ENCODE measurements around the gene NXPH4.
A peak's percentile ranks its signal among the peaks of the same experiment; 100 is the strongest.

Gene NXPH4

DNA sequence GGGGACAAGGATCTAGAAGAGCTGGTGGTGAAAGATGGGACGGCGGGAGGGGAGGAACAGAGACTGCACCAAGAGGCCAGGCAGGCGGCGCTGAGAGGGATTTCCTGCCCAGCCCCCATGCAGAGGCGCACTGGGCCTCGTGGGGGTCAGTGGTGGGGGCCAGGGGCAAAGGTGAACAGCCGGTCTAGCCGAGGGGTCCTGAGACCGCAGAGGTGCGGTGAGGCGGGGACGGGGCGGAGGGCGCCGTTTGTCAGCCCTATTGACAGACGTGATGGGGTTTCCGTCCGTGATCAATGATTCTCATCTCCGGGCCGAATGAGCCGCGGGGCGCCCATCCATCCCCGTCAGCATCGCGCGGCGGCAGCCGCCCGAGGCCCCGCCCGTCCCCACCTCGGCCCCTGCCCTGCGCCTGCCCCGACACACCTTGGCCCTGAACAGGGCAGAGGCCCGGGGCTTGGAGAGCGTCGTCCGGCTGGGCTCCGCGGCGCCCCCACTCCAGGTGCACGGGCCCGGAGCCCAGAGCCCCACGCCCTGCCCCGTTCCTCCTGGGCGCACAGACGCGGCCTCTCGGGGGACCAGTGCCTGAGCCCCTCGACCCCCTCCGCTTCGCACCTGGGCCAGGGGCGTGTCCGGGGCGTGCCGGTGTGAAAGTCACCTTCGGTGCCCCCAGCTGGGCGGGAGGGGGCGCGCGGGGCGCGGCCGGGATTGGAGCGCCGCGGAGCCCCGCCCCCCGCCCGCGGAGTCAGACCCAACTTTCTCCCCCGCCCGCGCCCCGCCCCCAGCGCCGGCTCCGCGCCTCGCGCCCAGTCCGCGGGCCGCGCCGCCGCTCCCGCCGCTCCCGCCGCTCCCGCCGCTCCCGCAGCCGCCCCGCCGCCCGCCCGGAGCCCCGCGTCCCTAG lies at the start of gene NXPH4:
TSS of gene NXPH4 (plus strand) at position 781 of the 898 bp plus-strand sequence. CDS start 176 bp downstream, outside the sequence.
- no peak for FAIRE-seq

DNA sequence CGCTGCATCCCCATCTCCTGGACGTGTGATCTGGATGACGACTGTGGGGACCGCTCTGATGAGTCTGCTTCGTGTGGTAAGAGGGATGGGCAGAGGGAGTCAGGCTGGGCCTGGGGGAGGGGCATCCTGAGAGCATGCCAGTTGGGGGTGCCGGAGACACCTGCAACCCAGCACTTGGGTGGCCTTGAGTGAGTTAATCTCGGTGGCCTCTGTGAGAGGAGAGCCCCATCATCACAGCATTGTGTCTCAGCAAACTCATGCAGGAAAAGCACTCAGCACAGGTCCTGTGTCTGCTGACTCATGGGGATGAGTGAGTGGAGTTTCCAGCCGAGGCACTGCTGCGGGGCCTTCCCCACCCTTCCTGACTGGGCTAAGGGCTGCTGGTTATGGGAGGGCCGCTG lies 49.6 kb upstream of the NXPH4 start:
- FAIRE-seq: no peak

DNA sequence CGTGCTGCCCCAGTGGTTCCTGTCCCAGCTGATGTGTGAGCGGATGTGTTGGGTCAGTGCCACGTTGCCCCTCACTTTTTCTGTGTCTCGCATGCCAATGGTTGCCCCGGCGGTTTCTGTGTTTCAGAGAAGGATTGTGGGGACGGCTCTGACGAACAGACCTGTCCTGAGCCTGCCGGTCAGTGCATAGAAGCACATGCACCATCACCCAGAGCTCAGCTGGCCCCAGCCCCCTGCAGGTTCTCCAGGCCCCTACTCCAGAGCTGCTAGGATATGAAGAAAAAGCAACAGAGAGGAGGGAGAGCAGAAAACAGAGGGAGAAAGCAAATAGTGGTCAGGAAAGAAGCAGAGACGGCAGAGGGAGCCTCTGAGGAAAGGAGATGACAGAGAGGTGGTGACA lies 48.5 kb upstream of the NXPH4 start:
- FAIRE-seq: no peak

DNA sequence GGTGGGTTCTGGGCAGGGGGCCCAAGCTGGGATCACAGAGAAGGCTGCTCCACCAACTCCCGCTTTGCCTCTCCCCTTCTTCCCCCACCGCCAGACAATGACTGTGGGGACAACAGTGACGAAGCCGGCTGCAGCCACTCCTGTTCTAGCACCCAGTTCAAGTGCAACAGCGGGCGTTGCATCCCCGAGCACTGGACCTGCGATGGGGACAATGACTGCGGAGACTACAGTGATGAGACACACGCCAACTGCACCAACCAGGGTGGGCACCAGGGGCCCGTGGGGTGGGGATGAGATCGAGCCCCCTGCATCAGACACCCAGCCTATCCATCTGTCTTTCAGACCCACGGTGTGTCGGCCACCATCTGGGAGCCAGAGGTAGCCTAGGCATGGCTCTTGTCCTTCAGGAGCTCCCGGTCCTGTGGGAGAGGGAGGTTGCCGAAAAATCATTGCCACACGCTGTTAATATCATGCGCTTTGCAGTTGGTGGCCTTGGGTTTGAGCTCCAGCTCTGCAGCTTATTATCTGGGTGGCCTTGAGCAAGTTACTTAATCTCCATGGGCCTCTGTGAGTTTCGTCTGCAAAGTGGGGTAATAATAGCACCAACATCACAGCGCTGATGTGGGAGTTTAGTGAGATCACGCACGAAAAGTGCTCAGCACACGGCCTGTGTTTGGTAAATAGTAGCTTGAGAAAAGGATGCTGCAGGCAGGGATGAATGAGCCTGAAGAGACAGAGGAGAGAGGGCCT lies 47.4 kb upstream of the NXPH4 start:
- no peak for FAIRE-seq

DNA sequence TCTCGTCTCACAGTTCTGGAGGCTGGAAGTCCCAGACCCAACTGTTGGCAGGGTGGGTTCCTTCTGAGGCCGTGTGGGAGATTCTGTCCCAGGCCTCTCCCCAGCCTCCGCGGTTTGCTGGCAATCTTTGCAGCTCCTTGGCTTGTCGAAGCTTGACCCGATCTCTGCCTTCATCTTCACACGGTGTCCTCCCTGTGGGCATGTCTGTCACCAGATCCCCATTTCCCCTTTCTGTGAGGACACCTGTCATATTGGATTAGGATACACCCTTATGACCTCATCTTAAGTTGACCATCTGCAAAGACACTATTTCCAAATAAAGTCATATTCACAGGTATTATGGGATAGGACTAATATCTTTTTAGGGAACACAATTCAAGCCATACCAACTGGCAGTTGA lies 46.6 kb upstream of the NXPH4 start:
- no peak for FAIRE-seq

DNA sequence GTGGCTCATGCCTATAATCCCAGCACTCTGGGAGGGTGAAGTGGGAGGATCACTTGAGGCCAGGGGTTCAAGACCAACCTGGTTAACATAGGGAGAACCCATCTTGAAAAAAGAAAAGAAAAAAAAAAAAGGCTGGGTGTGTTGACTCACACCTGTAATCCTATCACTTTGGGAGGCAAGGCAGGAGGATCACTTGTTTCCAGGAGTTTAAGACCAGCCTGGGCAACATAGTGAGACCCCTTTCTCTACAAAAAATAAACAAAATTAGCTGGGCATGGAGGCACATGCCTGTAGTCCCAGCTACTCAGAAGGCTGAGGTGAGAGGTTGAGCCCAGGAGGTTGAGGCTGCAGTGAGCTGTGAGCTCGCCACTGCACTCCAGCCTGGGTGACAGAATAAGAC lies 46.2 kb upstream of the NXPH4 start:
- no peak for FAIRE-seq

DNA sequence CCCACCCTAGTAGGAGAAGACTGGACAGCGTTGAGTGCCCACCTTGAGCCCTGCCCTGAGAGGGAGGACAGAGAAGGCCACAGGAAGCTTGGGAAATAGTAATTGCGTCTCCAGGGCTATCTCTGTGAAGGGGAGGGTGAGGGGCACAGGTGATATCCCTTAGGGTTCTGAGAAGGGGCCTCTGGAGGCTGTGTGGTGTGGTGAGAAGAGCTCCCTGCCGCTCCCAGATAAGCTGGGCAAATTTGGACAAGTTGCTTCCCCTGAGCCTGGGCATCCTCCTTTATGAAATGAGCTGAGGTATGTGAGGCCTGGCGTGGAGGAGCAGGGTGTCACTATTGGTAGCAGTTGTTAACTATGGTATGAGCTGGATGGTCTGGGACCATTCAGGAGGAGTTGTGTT lies 45.7 kb upstream of the NXPH4 start:
- no peak for FAIRE-seq

DNA sequence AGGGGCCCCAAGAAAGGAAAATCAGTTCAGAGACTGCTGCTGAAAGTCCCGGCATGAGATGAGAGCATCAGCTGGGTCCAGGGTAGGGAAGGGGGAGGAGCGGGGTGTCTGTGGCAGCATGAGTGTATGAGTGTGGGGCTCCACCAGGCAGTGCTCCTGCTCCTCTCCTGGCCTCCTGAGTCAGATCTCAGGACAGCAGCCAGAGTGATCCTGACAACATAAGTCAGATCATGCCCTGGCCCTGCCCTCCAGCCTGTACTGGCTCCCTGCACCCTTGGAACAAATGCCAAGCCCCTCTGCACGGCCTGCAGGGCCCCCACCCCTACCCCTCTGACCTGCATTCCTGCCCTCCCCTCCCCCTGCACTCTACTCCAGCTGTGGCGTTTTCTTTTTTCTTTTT lies 44.9 kb upstream of the NXPH4 start:
- FAIRE-seq: no peak

DNA sequence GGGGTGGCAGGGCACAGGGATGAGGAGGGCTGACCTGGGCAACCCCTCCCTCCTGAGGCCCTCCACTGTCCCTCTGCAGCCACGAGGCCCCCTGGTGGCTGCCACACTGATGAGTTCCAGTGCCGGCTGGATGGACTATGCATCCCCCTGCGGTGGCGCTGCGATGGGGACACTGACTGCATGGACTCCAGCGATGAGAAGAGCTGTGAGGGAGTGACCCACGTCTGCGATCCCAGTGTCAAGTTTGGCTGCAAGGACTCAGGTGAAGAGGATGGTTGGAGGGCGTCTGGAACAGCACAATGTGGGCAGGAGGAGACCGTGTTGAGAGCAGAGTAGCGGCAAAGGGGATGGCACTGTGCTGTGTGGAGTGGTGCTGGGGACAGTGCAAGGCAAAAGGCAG lies 43.5 kb upstream of the NXPH4 start:
- FAIRE-seq: no peak

DNA sequence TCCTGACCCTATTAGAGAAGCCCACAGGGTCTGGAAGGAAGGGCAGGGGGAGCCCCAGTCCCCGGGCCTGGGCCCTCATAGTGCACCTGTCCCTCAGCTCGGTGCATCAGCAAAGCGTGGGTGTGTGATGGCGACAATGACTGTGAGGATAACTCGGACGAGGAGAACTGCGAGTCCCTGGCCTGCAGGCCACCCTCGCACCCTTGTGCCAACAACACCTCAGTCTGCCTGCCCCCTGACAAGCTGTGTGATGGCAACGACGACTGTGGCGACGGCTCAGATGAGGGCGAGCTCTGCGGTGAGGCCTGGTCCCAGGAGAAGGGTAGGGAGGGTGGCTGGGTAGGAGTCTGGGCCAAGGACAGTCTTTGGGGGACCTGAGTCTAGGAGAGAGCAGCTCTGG lies 42.9 kb upstream of the NXPH4 start:
- FAIRE-seq: no peak

DNA sequence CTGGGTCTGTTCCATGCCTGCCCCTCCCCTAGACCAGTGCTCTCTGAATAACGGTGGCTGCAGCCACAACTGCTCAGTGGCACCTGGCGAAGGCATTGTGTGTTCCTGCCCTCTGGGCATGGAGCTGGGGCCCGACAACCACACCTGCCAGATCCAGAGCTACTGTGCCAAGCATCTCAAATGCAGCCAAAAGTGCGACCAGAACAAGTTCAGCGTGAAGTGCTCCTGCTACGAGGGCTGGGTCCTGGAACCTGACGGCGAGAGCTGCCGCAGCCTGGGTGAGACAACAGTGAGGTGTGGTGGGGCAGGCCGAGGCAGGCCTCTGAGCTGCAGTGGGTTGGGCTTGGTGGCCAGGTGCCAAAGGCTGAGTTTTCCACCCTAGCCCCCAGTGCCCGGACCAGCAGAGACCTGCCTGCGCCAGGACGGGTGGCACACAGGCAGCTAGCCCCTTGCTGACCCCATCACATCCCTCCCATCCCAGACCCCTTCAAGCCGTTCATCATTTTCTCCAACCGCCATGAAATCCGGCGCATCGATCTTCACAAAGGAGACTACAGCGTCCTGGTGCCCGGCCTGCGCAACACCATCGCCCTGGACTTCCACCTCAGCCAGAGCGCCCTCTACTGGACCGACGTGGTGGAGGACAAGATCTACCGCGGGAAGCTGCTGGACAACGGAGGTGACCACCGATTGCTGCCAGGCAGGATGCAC lies 41.0 kb upstream of the NXPH4 start:
- no peak for FAIRE-seq

DNA sequence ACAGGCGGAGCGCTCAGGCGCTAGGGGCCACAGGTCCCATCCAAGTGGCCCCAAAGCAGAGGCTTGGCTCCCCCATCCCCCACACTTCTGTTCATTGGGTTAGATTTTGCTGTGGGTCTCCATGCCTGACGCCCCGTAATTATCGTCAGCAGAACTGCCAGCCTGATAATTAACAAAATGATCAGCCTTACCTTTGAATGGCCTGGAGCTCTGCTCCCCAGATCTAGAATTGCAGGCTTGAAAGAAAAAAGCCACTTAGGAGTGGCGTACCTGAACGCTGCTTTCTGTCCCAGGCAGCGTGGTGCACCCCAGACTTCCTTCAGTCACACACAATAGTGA lies 40.5 kb upstream of the NXPH4 start:
- FAIRE-seq: no peak

DNA sequence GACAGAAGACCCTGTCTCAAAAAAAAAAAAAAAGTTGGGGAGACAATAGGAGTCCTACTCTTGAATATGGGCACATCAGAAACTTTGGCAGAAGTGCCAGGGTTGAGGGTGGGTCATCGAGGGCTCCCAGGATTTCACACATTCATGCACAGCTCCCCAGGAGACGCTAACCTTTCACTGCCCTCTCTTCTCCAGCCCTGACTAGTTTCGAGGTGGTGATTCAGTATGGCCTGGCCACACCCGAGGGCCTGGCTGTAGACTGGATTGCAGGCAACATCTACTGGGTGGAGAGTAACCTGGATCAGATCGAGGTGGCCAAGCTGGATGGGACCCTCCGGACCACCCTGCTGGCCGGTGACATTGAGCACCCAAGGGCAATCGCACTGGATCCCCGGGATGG lies 39.7 kb upstream of the NXPH4 start:
- FAIRE-seq: no peak

DNA sequence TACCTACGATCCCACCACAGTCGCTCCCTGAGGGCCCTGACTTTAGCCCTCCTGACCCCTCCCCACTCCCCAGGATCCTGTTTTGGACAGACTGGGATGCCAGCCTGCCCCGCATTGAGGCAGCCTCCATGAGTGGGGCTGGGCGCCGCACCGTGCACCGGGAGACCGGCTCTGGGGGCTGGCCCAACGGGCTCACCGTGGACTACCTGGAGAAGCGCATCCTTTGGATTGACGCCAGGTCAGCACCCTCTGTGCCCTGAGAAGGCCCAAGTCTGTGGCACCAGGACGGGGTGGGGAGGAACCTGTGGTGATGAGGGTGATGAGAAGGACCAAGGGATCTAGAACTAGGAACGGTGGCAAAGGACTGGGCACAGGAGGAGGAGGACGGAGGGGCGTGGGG lies 39.2 kb upstream of the NXPH4 start:
- FAIRE-seq: no peak

DNA sequence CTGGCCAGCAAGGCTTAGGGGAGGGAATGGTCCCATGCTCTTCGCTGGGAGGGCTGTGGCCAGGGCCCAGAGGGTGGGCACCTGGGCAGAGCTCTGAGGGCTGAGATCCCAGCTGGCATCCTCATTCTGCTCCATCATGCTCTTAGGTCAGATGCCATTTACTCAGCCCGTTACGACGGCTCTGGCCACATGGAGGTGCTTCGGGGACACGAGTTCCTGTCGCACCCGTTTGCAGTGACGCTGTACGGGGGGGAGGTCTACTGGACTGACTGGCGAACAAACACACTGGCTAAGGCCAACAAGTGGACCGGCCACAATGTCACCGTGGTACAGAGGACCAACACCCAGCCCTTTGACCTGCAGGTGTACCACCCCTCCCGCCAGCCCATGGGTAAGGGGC lies 38.4 kb upstream of the NXPH4 start:
- no peak for FAIRE-seq

DNA sequence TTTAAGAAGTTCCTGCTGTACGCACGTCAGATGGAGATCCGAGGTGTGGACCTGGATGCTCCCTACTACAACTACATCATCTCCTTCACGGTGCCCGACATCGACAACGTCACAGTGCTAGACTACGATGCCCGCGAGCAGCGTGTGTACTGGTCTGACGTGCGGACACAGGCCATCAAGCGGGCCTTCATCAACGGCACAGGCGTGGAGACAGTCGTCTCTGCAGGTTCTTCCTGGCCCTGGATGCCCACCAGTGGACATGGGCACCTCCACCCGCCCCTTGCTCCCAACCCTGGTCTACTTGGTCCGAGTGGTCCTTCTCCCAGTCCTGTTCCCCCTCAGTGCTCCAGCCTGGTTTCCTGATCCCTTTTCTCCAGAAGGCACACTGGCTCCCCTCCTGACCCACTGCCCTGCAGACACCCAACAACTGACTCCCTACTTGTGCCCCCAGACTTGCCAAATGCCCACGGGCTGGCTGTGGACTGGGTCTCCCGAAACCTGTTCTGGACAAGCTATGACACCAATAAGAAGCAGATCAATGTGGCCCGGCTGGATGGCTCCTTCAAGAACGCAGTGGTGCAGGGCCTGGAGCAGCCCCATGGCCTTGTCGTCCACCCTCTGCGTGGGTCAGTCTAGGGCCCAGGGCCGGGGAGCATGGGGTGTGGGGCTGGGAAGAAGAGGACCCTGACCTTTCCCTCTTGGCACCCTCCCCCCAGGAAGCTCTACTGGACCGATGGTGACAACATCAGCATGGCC lies 37.1 kb upstream of the NXPH4 start:
- FAIRE-seq: no peak

DNA sequence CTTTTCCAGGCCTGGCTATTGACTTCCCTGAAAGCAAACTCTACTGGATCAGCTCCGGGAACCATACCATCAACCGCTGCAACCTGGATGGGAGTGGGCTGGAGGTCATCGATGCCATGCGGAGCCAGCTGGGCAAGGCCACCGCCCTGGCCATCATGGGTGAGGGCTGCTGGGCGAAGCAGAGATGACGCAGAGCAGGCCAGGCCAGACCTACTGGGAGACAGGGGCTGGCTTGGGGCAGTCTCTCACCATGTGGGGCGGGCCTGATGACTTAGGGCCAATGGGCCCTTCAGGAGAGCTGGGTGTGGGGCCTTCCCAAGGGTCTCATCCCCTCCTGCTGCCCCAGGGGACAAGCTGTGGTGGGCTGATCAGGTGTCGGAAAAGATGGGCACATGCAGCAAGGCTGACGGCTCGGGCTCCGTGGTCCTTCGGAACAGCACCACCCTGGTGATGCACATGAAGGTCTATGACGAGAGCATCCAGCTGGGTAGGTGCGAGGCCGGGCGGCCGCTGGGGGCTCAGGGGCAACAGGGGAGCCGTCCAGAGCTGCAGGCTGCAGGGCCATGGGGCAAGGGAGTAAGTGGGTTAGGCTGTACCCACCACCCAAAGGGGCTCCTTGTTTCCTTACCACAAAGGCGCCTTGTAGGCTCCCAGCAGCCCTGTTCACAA lies 36.1 kb upstream of the NXPH4 start:
- FAIRE-seq: no peak

DNA sequence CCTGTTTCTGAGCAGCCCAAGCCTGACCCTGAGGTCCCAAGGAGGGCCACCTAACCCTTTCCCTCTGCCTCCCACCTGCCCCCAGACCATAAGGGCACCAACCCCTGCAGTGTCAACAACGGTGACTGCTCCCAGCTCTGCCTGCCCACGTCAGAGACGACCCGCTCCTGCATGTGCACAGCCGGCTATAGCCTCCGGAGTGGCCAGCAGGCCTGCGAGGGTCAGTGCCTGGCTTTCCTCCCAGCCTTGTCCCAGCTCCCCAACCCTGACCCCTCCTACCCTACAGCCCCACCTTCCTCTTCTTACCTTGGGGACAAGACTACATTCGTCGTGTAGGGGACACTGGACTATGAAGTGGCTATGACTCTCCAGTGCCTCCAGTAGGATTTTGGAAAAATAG lies 35.5 kb upstream of the NXPH4 start:
- FAIRE-seq: no peak

DNA sequence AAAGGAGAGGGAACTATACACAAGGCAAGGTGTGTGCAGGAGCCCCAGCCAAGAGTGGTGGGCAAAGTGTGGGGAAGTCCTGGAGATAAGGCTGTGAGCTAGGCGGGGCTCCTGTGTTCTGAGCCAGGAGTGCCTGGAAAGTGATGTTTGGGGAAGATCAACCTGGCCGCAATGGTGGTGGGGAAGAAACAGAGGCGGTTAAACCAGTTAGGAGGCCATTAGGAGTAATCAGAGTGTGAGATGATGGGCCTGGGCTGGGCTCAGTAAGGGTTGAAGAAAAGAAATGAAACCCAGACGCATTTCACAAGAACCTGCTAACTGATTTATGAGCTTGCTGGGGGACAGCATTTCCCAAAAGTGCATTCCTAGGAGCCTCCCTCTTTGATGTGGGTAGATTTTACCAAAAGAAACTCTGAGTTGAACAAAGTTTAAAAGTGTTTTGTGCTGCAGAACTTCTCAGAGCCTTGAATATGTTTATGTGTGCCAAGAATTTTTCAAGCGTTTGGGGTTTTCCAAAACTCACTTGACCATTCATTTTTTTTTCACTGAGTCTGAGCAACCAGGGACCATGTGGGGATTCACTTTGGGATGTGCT lies 34.9 kb upstream of the NXPH4 start:
- FAIRE-seq: no peak

DNA sequence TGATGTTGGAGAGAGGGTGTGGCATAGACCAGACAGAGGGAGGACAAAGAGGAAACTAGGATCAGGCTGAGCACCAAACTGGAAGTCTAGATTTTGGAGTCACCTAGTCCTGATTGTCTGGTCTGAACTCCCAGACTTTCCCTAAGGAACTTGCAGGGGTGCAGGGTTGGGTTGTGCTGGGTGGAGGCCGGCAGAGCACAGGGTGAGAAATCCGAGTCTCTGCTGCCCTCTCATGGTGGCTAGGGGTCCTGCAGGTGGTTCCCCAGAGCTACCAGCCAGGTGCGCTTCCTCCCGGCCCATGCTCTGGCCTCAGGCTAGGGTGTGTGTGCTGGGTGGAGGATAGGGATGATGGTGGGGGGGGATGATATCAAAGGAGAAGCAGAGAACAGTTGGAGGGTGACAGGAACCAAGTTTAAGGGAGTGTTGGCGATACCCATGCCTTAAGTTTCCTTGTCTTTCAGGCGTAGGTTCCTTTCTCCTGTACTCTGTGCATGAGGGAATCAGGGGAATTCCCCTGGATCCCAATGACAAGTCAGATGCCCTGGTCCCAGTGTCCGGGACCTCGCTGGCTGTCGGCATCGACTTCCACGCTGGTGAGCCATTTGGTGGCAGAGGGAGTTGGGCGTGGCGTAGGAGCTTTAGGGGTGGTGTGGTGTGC lies 33.5 kb upstream of the NXPH4 start:
- peak; percentile 84 for FAIRE-seq

DNA sequence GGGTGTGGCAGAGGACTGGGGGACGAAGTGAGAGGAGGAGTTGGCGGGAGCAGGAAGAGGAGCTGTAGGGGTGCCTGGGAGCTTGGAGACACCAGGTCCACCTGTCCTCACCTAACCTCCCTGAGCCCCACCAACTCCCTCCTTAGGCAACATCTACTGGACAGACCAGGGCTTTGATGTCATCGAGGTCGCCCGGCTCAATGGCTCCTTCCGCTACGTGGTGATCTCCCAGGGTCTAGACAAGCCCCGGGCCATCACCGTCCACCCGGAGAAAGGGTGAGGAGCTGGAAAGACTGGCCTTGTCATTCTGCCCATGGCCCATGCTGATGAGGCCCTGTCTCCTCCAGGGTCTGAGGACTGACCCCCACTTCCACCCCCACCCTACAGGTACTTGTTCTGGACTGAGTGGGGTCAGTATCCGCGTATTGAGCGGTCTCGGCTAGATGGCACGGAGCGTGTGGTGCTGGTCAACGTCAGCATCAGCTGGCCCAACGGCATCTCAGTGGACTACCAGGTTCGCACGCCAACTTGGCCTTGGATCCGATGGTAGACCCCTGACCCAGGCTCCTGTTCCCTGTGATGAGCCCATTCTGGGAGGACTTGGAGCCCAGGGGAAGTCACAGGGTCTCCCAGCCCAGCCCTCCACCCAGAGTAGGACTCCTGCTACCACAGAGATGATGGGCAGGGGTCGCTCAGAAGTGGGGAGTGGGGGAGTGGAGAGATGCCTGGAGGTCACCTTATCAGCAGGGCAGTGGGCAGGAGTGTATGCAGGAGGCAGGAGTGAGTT lies 32.5 kb upstream of the NXPH4 start:
- FAIRE-seq: no peak

Data from G401.6 (cell line).